ENCODE measurements around the gene ABHD1. TPM values are rescaled to one million over a fixed set of nuclear protein-coding genes. Genes with fewer than 3 reads are reported as not detected.
"Not testable (repeated sequence)": the region's sequence is repeated elsewhere in the genome, so short reads cannot be mapped to it uniquely, and the experiment has no call there.

Gene ABHD1
- total RNA-seq, 1 donor from 2014 or later, result not detected

GRCh38 chr2:27109083-27109482 lies 14.5 kb upstream of the ABHD1 start:
- no peaks in the 10 kb centered on the region for H4K20me1 ChIP-seq (ENCODE audit: insufficient read depth, low read length)
- H3K4me3 ChIP-seq (ENCODE audit: insufficient read depth, low read depth, low read length), result no peak overlapping the region
- FAIRE-seq (no peak), DNase-seq (ENCODE audit: low read depth) (no peak)
- H3K9me3 ChIP-seq (ENCODE audit: insufficient read depth, low read depth, low read length), result no peaks in the 10 kb centered on the region
- H3K27me3 ChIP-seq (ENCODE audit: insufficient read depth, low read length), result peaks cover 11% of the 10 kb centered on the region
- no peak overlapping the region for H3K4me2 ChIP-seq (ENCODE audit: low read length)
- Mint-ChIP-seq H3K9me3 (ENCODE audit: unreplicated experiment) (peaks cover 3% of the 10 kb centered on the region), H3K4me1 (ENCODE audit: low read depth, unreplicated experiment) (no peaks in the 10 kb centered on the region), H3K36me3 (ENCODE audit: low read depth, unreplicated experiment) (no peaks in the 10 kb centered on the region), H3K27me3 (ENCODE audit: low read depth, unreplicated experiment) (peaks cover 34% of the 10 kb centered on the region), H3K27ac (ENCODE audit: unreplicated experiment) (no peak overlapping the region), H3K4me3 (ENCODE audit: unreplicated experiment) (no peak overlapping the region)
- H3K79me2 ChIP-seq (ENCODE audit: insufficient read depth, low read length), result no peaks in the 10 kb centered on the region
- no peaks in the 10 kb centered on the region for H3K4me1 ChIP-seq (ENCODE audit: insufficient read depth, low read length)
- H3K9ac ChIP-seq (ENCODE audit: low read length), result no peak overlapping the region
- no peak overlapping the region for H2AFZ ChIP-seq (ENCODE audit: low read depth, low read length)
- TF ChIP-seq EZH2 (IDR thresholded peaks at IDR 0.05; ENCODE audit: insufficient read depth, low read length) (no peak), CTCF (IDR thresholded peaks at IDR 0.05; ENCODE audit: insufficient read depth, low read depth, low read length) (no peak)
- no peaks in the 10 kb centered on the region for H3K36me3 ChIP-seq (ENCODE audit: insufficient read depth, low read length)
- H3K27ac ChIP-seq (ENCODE audit: low read depth, low read length), result no peak overlapping the region

GRCh38 chr2:27110603-27111352 lies 12.8 kb upstream of the ABHD1 start:
- H3K27ac ChIP-seq (ENCODE audit: low read depth, low read length); H3K4me3 ChIP-seq (ENCODE audit: insufficient read depth, low read depth, low read length); H3K9me3 ChIP-seq (ENCODE audit: insufficient read depth, low read depth, low read length); H3K36me3 Mint-ChIP-seq (ENCODE audit: low read depth, unreplicated experiment); H3K27ac Mint-ChIP-seq (ENCODE audit: unreplicated experiment); H3K4me1 ChIP-seq (ENCODE audit: insufficient read depth, low read length); H3K4me1 Mint-ChIP-seq (ENCODE audit: low read depth, unreplicated experiment); H3K36me3 ChIP-seq (ENCODE audit: insufficient read depth, low read length); H4K20me1 ChIP-seq (ENCODE audit: insufficient read depth, low read length); FAIRE-seq; H3K4me2 ChIP-seq (ENCODE audit: low read length); H3K4me3 Mint-ChIP-seq (ENCODE audit: unreplicated experiment); H3K27me3 ChIP-seq (ENCODE audit: insufficient read depth, low read length); H3K79me2 ChIP-seq (ENCODE audit: insufficient read depth, low read length); H2AFZ ChIP-seq (ENCODE audit: low read depth, low read length); DNase-seq (ENCODE audit: low read depth); H3K9me3 Mint-ChIP-seq (ENCODE audit: unreplicated experiment); H3K9ac ChIP-seq (ENCODE audit: low read length): not testable (repeated sequence)
- peaks cover 32% of the 10 kb centered on the region for H3K27me3 Mint-ChIP-seq (ENCODE audit: low read depth, unreplicated experiment)

- not testable (repeated sequence) for H3K79me2 ChIP-seq (ENCODE audit: insufficient read depth, low read length); H3K9me3 ChIP-seq (ENCODE audit: insufficient read depth, low read depth, low read length); H3K4me2 ChIP-seq (ENCODE audit: low read length); H3K27me3 ChIP-seq (ENCODE audit: insufficient read depth, low read length); FAIRE-seq; H3K9ac ChIP-seq (ENCODE audit: low read length); H3K9me3 Mint-ChIP-seq (ENCODE audit: unreplicated experiment); H3K4me3 ChIP-seq (ENCODE audit: insufficient read depth, low read depth, low read length); H3K36me3 ChIP-seq (ENCODE audit: insufficient read depth, low read length); H3K4me1 ChIP-seq (ENCODE audit: insufficient read depth, low read length); H3K27ac ChIP-seq (ENCODE audit: low read depth, low read length); H3K4me1 Mint-ChIP-seq (ENCODE audit: low read depth, unreplicated experiment); H3K36me3 Mint-ChIP-seq (ENCODE audit: low read depth, unreplicated experiment); H2AFZ ChIP-seq (ENCODE audit: low read depth, low read length); H4K20me1 ChIP-seq (ENCODE audit: insufficient read depth, low read length); H3K4me3 Mint-ChIP-seq (ENCODE audit: unreplicated experiment); DNase-seq (ENCODE audit: low read depth); H3K27ac Mint-ChIP-seq (ENCODE audit: unreplicated experiment)
- H3K27me3 Mint-ChIP-seq (ENCODE audit: low read depth, unreplicated experiment), result peaks cover 28% of the 10 kb centered on the region
These were observed 12.1 kb upstream of the ABHD1 start for GRCh38 chr2:27111392-27112078.

Data from astrocyte (in vitro differentiated cells and primary cell).